ENCODE measurements around the gene CABLES1. TPM values are rescaled to one million over a fixed set of nuclear protein-coding genes. Genes with fewer than 3 reads are reported as not detected.
A peak's percentile ranks its signal among the peaks of the same experiment; 100 is the strongest.

Gene CABLES1
- total RNA-seq, 2 experiments from 2014 or later, result 1.9 to 2.1 TPM

DNA sequence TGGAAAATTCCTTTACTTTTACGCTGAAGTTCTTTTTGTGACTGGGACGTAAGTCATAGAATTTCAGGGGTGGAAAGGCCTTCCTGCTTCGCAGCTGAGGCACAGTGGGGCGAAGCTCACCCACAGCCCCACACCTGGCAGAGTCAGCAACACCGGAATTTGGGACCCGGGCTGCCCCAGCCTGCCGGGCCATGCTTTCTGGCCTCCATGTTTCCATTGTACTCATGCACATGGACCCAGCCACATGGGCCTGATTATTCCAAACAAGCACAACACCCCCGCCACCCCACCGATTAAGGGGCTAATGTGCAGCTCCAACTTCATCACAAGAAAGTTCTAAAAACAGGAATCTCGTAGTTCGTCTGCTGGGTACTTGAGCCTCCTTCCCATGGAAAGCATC lies 82.5 kb downstream of the CABLES1 start:
- CTCF ChIA-PET, result interaction anchor here (1.4 kb wide), 1 partner anchor 13 kb away, joined by 3 read pairs; no protein-coding TSS in a partner anchor
- no peak overlapping the region for H3K27ac Mint-ChIP-seq
- H3K4me1 Mint-ChIP-seq, result no peaks in the 10 kb centered on the region

DNA sequence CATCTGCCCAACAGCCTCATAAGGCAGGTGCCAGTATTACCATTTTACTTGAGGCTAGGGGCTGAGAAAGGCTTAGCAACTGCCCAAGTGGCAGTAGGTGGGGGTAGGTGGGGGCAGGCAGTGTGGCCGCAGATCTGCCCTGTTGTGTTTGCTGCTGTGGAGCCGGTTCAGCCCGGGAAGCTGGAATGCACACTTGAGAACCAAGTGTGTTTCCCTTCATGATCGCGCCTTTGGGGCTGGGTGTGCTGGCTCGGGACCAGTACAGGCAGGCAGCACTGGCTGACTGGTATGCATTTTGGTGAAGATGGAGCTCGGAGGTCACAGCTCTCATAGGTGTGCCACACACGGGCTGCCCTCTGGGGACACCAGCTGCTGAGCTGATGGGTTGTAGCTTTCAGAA lies 85.1 kb downstream of the CABLES1 start:
- Mint-ChIP-seq H3K27me3 (no peaks in the 10 kb centered on the region), H3K4me3 (no peak overlapping the region), H3K9me3 (no peaks in the 10 kb centered on the region), H3K27ac (no peak overlapping the region), H3K4me1 (peaks cover 4% of the 10 kb centered on the region), H3K36me3 (ENCODE audit: low read depth) (no peaks in the 10 kb centered on the region)
- ChIA-PET POLR2A (no interaction called here), CTCF (interaction anchor here (0.6 to 1.5 kb wide), 2 partner anchors 12 to 201 kb away, joined by 3 to 4 read pairs; no protein-coding TSS in a partner anchor)
- DNase-seq, result no peak

More for the DNA sequence above, 82.5 kb downstream of the CABLES1 start:
- Mint-ChIP-seq H3K4me3 (no peak overlapping the region), H3K36me3 (ENCODE audit: low read depth) (no peaks in the 10 kb centered on the region), H3K27me3 (no peaks in the 10 kb centered on the region), H3K9me3 (no peaks in the 10 kb centered on the region)
- POLR2A ChIA-PET, result no interaction called here
- DNase-seq, result no peak

DNA sequence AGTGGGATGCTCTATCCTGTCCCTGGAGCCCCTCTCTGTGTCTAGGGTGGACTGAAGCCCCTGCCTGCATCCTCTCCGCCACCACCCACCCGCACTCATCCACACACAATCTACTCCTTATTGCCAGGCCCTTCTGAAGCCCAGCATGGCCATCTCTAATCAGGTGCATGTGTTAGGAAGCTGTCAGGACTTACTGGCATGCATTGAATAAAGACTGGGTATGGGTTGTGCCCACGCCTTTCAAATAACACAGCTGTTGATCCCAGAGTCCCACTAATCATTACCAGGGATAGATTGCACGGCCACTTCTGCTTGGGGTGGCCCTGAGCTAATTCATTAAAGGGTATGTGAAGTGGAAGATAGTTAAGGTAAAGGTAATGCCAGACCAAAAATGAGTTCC lies 88.4 kb downstream of the CABLES1 start:
- no peaks in the 10 kb centered on the region for H3K9me3 Mint-ChIP-seq
- no peak overlapping the region for H3K27ac Mint-ChIP-seq
- peaks cover 23% of the 10 kb centered on the region for H3K4me1 Mint-ChIP-seq
- peaks cover 2% of the 10 kb centered on the region for H3K36me3 Mint-ChIP-seq (ENCODE audit: low read depth)
- no peak overlapping the region for H3K4me3 Mint-ChIP-seq
- no peak for DNase-seq
- ChIA-PET CTCF (interaction anchor here (1.0 to 1.9 kb wide), 5 partner anchors 12 to 169 kb away, joined by 3 to 8 read pairs (median 4); no protein-coding TSS in a partner anchor), POLR2A (no interaction called here)
- H3K27me3 Mint-ChIP-seq, result no peaks in the 10 kb centered on the region

DNA sequence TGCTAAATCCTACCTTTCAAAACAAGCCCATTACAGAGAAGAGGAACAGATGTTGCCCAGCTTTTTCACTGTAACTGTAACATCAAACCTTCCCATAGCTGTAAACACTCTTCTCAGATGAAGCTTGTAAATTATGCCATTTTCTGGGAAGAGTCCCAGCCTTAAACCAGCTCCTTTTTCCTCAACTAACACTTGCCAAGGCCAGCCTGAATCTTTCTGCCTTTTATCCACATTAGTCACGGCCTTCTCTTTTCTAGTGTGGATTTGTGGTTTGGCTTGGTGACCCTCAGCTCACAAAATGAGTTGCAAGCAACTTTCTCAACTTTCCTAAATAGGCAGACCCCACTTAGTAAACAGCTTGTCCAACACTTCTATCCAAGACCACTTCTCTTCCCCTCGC lies 90.2 kb downstream of the CABLES1 start:
- H3K4me3 Mint-ChIP-seq, result no peak overlapping the region
- POLR2A ChIA-PET, result no interaction called here
- DNase-seq, result no peak
- H3K9me3 Mint-ChIP-seq, result no peaks in the 10 kb centered on the region
- no peak overlapping the region for H3K27ac Mint-ChIP-seq
- CTCF ChIA-PET, result interaction anchor here (1.0 to 1.3 kb wide), 4 partner anchors 9 to 48 kb away, joined by 3 to 4 read pairs (median 3); no protein-coding TSS in a partner anchor
- peaks cover 7% of the 10 kb centered on the region for H3K36me3 Mint-ChIP-seq (ENCODE audit: low read depth)
- peaks cover 37% of the 10 kb centered on the region for H3K4me1 Mint-ChIP-seq
- H3K27me3 Mint-ChIP-seq, result no peaks in the 10 kb centered on the region

DNA sequence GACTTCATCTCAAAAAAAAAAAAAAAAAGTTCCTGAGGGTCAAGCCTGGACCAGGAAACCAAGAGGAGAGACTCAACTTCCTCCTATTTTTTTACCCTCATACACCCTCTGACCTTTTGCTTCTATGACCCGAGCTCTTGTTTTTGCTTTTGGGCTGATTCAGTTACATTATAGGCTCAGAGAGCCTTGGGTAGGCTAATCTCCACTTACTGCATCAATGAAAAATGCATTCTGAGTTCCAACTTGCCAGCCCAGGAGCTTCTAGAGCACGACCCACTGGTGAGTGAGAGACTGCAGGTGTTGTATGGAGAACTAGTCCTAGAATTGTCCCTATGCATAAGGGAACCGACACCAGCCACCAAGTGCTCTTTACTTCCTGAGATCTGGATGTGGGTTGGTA lies 91.1 kb downstream of the CABLES1 start:
- peaks cover 4% of the 10 kb centered on the region for H3K9me3 Mint-ChIP-seq
- ChIA-PET POLR2A (no interaction called here), CTCF (interaction anchor here (1.3 to 2.0 kb wide), 2 partner anchors 12 to 16 kb away, joined by 4 read pairs; no protein-coding TSS in a partner anchor)
- DNase-seq, result no peak
- H3K27ac Mint-ChIP-seq, result no peak overlapping the region
- no peak overlapping the region for H3K4me3 Mint-ChIP-seq
- no peaks in the 10 kb centered on the region for H3K27me3 Mint-ChIP-seq
- H3K4me1 Mint-ChIP-seq, result peaks cover 45% of the 10 kb centered on the region
- peaks cover 7% of the 10 kb centered on the region for H3K36me3 Mint-ChIP-seq (ENCODE audit: low read depth)

DNA sequence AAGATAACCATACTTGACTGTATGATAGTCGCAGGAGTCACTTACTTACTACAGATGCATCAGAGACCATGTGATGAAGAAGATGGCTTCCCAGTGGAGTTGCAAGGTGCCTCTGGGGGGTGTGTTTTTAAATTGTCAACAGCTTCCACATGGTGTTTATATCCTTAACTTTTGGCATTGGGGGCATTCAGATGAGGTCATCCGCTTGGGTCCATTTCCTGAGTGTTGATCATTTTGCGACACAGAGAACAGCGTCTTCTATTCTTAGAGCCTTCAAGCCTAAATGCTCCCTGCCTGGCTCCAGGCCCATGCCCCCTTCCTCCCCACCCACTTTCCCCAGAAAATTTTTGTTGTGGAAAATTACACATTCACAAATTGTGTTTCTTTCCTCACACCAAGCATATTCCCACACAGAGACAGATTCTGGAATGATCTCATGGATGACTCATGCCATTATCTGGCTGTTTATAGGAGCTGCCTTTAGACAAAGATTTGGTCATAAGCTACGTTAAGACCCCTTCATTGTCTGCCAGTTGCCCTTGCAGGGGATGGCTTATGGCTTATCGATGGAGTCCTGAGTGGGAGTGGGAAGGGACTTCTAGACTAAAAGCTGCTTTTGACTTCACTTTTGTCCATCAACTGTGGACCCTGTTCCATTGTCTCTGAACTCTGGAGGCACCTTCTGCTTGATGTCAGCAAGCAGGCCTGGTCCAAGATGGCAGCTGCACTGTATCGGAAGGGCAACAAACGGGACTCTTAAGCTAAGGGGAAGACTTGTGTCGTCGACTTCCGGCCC lies 91.8 kb downstream of the CABLES1 start:
- no peak for DNase-seq
- Mint-ChIP-seq H3K36me3 (ENCODE audit: low read depth) (peaks cover 12% of the 10 kb centered on the region), H3K4me3 (no peak overlapping the region), H3K27me3 (no peaks in the 10 kb centered on the region), H3K27ac (no peak overlapping the region), H3K9me3 (peaks cover 6% of the 10 kb centered on the region), H3K4me1 (peaks cover 52% of the 10 kb centered on the region)
- POLR2A ChIA-PET, result no interaction called here
- CTCF ChIA-PET, result interaction anchor here (0.7 to 2.0 kb wide), 5 partner anchors 10 to 160 kb away, joined by 3 to 4 read pairs (median 3); no protein-coding TSS in a partner anchor

- Mint-ChIP-seq H3K36me3 (ENCODE audit: low read depth) (peaks cover 16% of the 10 kb centered on the region), H3K27me3 (no peaks in the 10 kb centered on the region), H3K4me1 (peaks cover 56% of the 10 kb centered on the region), H3K27ac (no peak overlapping the region), H3K4me3 (no peak overlapping the region), H3K9me3 (peaks cover 6% of the 10 kb centered on the region)
- ChIA-PET POLR2A (no interaction called here), CTCF (interaction anchor here (0.7 to 2.0 kb wide), 6 partner anchors 10 to 161 kb away, joined by 3 to 4 read pairs (median 3); no protein-coding TSS in a partner anchor)
- DNase-seq, result no peak
Observed at GRCh38 chr18:23227726-23228070, 92.4 kb downstream of the CABLES1 start.

GRCh38 chr18:23228102-23229061 lies 93.1 kb downstream of the CABLES1 start:
- Mint-ChIP-seq H3K36me3 (ENCODE audit: low read depth) (peaks cover 19% of the 10 kb centered on the region), H3K4me3 (peak overlapping the region; percentile 38), H3K27ac (peak overlapping the region; percentile 89), H3K4me1 (peaks cover 63% of the 10 kb centered on the region), H3K9me3 (peaks cover 6% of the 10 kb centered on the region), H3K27me3 (no peaks in the 10 kb centered on the region)
- DNase-seq, result peak; percentile 49
- ChIA-PET CTCF (interaction anchor here (0.6 to 2.0 kb wide), 10 partner anchors 10 to 356 kb away, joined by 3 to 6 read pairs (median 4); no protein-coding TSS in a partner anchor), POLR2A (no interaction called here)

DNA sequence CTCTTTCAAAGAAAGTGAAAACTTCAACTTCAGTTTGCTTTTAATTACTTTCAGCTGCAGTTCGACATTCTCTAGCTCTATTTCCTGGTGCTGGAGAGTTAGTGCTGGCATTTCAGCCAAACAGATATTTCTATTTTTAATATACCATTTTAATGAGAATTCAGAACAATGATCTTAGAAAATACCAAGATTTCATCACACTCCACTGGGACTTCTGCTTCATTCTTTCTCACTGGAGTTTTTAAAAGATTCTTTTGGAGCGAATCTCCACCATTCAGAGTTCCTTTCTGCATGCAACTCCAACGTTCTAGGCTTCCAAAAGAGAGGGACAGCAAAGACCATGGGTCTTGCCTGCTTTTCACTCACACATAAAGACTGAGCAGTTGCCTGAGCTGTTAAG lies 94.2 kb downstream of the CABLES1 start:
- peaks cover 72% of the 10 kb centered on the region for H3K4me1 Mint-ChIP-seq
- H3K9me3 Mint-ChIP-seq, result peaks cover 6% of the 10 kb centered on the region
- no peaks in the 10 kb centered on the region for H3K27me3 Mint-ChIP-seq
- peak overlapping the region; percentile 52 for H3K27ac Mint-ChIP-seq
- ChIA-PET CTCF (interaction anchor here (1.2 kb wide), 1 partner anchor 14 kb away, joined by 6 read pairs; no protein-coding TSS in a partner anchor), POLR2A (no interaction called here)
- H3K4me3 Mint-ChIP-seq, result no peak overlapping the region
- no peak for DNase-seq
- H3K36me3 Mint-ChIP-seq (ENCODE audit: low read depth), result peaks cover 19% of the 10 kb centered on the region

DNA sequence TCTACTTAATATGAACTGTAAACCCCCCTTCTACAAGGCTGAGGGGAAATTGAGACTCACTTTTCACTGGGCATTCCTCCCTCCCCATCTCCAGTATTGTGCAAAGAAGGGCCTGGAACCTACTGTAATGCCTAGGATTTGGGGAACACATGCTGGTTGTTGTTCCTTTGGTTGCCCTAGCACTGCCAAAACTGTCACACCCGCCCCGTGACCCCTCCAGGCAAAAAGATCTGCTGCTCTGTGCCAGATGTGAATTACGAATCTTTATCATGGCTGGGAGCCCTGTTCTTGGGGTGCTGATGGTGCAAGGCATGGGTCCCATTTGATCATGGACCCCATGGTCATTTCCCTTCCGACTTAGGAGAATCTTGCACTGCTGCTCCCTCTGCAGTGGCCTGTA lies 95.4 kb downstream of the CABLES1 start:
- CTCF ChIA-PET, result no interaction called here
- H3K9me3 Mint-ChIP-seq, result peaks cover 6% of the 10 kb centered on the region
- no peak for DNase-seq
- no peaks in the 10 kb centered on the region for H3K27me3 Mint-ChIP-seq
- peaks cover 19% of the 10 kb centered on the region for H3K36me3 Mint-ChIP-seq (ENCODE audit: low read depth)
- peak overlapping the region; percentile 93 for H3K27ac Mint-ChIP-seq
- POLR2A ChIA-PET, result no interaction called here
- H3K4me3 Mint-ChIP-seq, result no peak overlapping the region
- peaks cover 69% of the 10 kb centered on the region for H3K4me1 Mint-ChIP-seq

GRCh38 chr18:23231340-23232021 lies 96.2 kb downstream of the CABLES1 start:
- DNase-seq, result peak; percentile 86
- ChIA-PET CTCF (interaction anchor here (1.2 to 1.4 kb wide), 2 partner anchors 32 to 40 kb away, joined by 4 read pairs; no protein-coding TSS in a partner anchor), POLR2A (no interaction called here)
- Mint-ChIP-seq H3K27me3 (no peaks in the 10 kb centered on the region), H3K36me3 (ENCODE audit: low read depth) (peaks cover 19% of the 10 kb centered on the region), H3K9me3 (peaks cover 6% of the 10 kb centered on the region), H3K4me3 (peak overlapping the region; percentile 47), H3K4me1 (peaks cover 72% of the 10 kb centered on the region), H3K27ac (peak overlapping the region; percentile 93)

GRCh38 chr18:23232331-23232730 lies 97.0 kb downstream of the CABLES1 start:
- Mint-ChIP-seq H3K27me3 (no peaks in the 10 kb centered on the region), H3K36me3 (ENCODE audit: low read depth) (peaks cover 17% of the 10 kb centered on the region), H3K27ac (peak overlapping the region; percentile 59), H3K4me3 (no peak overlapping the region), H3K4me1 (peaks cover 78% of the 10 kb centered on the region), H3K9me3 (peaks cover 6% of the 10 kb centered on the region)
- ChIA-PET CTCF (interaction anchor here (0.6 to 1.4 kb wide), 3 partner anchors 31 to 108 kb away, joined by 3 to 4 read pairs (median 4); no protein-coding TSS in a partner anchor), POLR2A (no interaction called here)
- no peak for DNase-seq
